SHP77 treated with DMSO at 0.1 percent for 48 hours (cell line): ENCODE data around the gene CASQ2.

ENCODE experiments used
- DNase-seq: peaks from one replicate; lab custom pipeline; 2025; lab: John Stamatoyannopoulos, UW

The CASQ2 gene

DNA sequence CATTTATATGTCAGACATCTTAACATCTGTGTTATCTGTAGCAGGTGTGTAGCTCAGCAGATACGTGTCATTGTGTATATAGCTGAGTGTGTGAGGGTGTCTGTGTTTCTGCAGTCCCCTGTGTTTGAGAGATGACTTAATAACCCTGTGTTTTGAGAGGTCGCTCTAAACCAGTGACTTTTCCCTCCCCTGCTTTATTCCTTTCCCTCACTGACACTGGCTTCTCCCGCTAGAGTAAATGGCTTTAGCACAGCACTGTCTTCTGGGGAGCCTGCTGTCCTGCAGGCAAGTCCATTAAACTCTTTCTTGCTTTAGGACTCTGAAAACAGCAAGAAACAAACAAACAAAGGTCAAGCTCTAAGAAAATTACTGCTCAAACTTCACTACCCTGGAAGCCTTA is 73.7 kb downstream of the CASQ2 start:
- no peak for DNase-seq

DNA sequence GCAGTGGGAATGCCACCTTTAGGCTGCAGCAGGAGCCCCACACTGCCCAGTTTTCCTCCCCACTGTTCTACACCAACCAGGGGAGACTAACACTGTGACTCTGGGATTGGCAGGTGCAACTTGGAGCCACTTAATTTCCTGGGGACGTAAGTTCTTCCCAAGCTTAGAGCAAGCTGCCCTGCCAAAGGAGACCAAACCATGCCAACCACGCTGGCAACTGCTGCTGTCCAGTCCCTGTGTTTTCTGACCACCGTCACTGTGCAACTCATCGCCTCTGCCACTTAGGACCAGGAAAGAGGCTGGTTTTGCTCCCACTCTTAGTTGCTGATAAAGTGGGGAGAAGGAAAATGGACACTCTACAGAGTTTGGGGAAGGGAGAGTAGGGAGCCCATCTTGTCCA is 76.3 kb downstream of the CASQ2 start:
- no peak for DNase-seq

DNA sequence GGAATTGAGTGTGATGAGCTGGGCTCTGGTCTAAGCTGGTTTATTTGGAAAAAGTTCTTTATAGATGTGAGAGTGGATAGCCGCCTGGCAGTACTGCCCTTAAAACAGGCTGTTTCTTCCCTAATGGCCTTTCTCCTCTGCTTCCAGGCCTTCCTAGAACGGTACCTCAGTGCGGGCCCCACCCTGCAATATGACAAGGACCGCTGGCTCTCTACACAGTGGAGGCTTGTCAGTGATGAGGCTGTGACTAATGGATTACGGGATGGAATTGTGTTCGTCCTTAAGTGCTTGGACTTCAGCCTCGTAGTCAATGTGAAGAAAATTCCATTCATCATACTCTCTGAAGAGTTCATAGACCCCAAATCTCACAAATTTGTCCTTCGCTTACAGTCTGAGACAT is 77.5 kb downstream of the CASQ2 start:
- DNase-seq = no peak

DNA sequence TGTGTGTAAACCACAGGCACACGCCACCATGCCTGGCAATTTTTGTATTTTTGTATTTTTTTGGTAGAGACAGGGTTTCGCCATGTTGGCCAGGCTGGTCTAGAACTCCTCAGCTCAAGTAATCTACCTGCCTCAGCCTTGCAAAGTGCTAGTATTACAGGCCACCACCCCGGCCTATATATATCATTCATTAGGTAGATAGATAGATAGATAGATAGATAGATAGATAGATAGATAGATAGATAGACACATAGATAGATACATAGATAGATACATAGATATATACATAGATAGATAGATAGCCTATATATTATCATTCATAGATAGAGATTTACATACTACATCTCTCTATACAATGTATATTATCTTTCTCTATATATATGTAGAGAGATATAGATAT is 80.8 kb downstream of the CASQ2 start:
- DNase-seq = no peak

DNA sequence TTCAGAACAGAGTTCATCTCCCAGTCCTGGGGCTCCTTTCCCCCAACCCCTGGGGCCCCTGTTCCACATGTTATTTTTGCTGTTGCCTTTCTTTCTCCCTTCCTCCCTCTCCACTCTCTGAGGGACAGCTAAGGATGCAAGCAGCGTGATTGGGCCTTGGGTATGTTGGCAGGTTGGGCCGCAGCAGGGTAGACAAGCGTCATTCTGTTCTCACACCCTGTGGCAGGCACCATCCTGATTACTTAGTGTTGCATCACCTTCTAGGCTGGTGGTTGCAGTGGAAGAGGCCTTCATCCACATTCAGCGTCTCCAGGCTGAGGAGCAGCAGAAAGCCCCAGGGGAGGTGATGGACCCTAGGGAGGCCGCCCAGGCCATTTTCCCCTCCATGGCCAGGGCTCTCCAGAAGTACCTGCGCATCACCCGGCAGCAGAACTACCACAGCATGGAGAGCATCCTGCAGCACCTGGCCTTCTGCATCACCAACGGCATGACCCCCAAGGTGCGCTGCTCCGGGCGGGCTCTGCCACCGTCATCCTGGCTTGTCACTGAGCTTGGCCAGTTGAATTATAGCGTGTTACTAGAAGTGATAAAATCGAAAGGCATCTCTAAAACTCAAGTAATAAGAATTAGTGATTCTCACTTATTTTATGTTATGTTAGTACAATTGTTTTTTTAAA is 83.3 kb downstream of the CASQ2 start:
- DNase-seq = no peak

DNA sequence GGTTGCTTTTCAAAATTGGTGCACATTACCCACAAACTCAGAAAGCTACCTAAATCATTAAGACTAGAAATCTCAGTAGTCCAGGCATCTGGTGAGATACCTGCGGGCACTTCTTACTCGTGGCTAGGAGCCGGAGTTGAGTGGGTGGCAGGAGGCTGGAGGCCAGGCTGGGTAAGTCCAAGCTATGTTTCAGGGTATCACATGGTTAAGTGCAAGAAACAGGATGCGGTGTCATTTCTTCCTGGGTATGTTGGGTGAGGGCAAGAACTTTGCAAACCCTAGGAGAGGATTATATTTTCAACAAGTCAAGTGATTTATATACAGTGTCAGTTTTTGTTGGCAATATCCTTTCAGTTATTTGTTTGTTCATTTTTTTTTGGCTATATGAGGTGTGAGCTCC is 85.7 kb downstream of the CASQ2 start:
- DNase-seq = no peak

DNA sequence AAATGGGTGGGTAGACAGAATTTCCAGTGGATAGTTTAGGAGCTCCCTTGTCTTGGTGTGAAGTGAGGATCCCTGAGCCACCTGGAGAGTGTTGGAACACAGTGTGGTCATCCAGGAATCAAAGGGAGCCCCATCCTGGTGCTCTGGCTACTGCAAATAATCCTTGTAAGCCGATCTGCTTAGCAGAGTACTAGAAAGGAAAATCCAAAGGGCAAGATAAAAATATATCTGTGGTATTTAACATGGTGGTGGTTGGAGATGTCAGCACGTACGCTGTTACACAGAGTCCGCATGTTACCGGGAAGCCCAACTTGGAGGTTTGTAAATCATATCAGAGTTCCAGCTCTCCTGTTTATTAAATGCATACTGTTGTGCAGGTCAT is 87.8 kb downstream of the CASQ2 start:
- no peak for DNase-seq

DNA sequence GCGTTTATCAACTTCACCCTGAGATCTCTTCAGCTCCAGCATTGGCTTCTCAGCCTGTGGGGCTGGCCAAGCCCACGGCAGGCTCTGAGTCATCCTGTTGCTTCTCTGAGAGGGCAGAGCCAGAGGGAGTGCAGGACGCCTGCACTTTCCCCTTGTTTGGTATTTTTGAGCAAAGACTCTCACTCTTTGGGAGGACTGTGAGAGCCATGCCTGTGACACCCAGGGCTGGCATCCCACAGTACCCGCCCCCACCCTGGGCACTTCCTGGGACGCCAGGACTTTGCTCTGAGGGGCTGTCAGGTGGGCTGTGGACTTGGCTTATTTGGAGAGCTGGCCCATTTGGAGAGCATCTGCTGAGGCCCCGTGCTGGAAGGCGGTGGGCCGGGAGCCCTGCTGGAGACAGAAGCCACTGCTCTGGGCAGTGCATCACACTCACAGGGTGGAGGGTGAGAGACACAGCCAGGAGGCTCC is 89.3 kb downstream of the CASQ2 start:
- no peak for DNase-seq

DNA sequence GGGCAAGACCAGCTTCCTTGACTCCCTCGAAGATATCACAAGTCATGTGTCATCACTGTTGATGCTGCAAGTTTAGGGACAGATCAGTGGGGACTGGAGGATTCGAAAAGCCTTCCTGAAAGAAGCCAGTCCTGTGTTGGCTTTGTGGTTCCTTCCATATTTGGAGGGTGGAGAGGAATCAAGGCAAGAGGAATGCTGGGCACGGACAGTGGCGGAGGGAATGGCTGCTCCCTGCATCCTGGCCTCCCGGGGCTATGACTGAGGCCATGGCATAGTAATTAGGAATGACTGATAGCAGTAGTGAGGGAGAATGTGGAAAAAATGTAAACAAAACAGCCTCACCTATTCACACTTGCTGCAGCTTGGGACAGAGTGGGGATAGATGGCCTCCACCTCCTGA is 90.4 kb downstream of the CASQ2 start:
- DNase-seq = no peak

DNA sequence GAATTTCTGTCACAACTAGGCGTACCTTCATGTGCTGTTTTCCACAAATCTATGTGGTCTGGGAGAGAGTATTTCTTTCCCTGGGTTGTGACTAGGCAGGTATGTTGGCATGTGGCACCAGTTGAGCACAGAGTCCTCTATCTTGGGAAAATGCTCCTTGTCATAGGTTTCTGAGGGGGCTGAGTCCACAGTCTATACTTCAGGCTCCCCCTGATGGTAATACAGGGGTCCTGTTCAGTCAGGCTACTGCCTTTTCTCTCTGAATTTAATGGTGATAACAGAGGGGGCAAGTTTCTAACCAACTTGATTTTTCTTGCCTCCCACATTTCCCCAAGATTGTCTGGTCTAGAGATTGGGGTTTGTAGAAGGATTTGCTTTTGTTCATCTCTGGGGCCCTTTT is 90.9 kb downstream of the CASQ2 start:
- no peak for DNase-seq

DNA sequence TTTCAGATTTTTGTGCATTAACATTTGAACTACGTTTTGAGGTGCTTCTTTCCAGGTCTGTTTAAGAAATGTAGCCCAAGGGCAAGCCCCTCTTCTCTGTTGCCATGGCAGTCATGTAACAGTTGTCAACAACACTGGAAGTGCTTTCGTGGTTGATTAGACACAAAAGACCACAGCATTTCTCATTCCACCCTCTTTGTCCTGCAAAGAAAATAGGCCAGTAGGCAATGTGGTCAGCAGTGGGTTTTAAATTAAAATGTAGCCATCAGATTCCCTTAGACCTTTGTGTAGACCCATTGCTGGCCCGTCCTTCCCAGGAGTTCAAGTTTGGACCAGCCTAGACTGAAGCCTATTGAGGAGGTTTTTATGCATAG is 91.3 kb downstream of the CASQ2 start:
- DNase-seq = no peak

DNA sequence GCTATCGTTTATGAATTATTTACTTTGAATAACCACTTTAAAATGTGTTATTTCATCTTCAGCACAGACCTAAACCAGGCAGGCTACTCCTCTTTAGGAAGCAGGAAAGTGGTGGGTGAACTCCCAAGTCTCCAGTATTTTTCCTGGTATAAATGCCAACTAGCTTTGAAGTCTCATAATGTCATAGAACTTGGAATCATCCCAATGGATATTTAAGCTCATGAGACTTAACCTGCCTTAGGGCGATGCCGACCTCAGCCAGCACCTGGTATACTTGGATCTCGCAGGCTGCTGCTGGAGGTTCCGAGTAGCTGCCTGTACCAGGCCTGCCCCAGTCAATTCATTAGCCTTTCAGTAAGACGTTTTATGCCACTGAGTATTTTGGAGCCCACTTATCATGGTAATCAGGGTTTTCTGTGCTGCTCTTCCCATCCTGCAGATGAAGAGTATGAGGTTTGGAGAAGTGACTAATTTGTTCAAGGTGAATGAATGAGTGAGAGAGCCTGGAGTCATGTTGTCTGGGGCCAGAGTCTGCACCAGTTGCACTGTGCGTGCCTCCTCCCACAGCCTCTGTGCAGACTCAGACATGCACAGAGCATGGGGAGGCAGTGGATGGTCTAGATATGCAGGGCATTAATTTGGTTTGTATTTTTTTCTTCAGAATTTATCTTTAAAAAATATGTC is 91.9 kb downstream of the CASQ2 start:
- DNase-seq = no peak

DNA sequence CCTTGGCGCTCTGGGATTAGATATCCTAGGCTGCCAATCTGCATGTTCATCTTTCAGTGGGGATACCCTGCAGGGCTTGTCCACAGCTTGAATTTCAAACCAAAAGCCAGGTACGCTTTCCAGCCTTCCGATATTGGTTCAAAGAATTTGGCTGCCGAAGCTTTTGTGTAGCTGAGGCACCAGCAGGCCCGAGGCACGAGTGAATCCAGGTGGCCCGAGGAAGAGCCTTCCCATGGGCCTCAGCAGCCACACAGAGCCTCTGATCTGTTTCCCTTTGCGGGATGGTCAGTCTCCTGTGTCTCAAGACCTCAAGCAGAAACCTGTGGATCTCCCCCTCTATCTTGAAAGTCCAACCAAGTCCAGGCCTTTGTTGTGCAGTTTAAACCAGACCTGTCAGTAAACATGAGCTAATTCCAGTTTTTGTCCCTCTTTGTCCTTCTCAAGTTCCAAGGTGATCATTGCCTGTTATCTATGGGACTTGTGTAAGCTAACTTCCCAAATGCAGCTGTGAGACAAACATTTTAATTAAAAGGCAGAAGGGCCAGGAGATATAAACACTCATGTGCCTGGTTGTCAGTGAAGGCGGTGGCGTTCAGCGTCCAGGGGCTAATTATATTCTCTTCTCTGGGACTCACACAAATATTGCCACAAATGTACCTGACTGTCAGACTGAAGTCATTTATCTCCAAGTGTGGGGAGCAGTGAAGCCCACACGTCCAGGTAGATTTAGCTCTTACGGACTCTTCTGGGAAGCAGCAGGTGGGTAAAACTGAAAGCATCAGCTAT is 96.1 kb downstream of the CASQ2 start:
- DNase-seq = no peak

DNA sequence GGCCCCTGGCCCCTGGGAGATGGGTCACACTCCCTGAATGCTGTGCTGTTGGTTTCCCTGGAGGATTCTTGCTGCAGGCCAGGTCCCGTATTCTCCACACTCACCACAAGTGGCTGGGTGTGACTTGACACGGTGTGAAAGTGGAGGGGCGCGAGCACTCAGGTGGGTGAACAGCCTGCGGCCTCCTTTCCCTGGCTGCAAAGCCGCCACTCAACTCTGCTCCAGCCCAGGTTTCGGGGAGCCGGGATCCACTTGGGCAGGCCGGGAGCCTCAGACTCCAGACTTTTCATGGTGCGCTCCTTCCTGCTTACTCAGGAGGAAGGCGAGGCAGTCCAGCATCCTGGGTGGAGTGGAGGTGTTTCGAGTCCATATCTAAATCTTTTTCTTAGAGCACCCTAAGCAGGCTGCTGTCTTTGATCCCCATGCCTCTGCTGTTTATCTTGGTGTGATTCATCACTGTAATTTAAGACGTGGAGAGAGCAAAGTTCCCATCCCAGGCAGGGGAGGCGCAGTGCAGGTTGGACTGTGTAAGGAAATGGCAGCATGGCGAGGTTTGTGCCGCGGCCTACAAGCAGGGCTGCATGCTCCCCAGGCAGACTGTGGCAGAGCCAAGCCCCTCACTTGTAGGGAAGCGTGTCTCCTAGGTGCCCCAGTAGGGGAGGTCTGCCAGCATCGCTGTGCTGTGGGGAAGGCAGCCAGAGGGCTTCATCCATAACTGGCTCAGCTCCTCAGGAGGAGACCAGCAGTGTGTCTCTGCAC is 97.2 kb downstream of the CASQ2 start:
- peak; percentile 22 for DNase-seq

DNA sequence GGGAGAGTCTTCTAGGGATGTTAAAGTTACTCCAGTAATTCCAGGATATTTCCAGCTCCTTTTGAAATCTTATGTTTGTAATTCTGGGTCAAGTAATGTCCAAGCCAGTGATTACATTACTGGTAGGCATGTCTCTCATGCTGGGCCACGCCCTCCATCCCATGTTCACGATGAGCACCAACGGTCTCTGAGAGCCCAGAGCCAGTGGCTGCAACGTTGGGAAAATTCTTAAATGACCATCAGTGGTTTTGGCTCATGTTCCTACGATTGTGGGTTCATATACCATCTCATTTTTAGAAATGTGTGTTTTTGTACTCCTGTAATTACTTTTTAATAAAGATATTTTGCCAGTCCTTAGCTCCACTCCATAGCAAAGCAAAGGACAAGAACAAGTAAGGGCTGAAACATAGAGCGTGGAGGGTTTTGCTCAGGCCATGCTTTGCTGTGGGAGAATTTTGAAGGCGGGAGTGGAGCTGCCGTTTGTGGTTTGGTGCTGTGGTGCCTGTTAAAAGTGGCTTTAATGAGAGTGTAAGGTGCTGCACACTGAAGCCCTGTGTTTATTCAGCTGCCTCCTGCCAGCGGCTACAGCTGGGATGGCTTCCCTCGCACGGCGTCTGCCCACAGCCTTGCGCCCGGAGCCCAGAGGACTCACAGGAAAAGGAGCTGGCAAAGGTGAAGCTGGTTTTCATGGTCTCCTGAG is 97.9 kb downstream of the CASQ2 start:
- DNase-seq = peak; percentile 90

DNA sequence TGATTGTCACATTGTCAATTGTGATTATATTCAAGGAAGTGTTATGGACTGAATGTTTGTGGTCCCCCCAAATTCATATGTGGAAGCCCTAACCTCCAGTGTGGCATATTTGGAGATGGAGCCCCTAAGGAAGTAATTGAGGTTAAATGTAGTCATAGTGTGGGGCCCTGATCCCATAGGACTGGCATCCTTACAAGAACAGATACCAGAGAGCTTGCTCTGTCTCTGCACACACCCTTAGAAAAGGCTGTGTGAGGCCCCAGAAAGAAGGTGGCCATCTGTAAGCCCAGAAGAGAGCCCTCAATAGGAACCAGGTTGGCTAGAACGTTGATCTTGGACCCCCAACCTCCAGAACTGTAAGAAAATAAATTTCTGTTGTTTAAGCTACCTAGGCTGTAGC is 98.6 kb downstream of the CASQ2 start:
- no peak for DNase-seq

DNA sequence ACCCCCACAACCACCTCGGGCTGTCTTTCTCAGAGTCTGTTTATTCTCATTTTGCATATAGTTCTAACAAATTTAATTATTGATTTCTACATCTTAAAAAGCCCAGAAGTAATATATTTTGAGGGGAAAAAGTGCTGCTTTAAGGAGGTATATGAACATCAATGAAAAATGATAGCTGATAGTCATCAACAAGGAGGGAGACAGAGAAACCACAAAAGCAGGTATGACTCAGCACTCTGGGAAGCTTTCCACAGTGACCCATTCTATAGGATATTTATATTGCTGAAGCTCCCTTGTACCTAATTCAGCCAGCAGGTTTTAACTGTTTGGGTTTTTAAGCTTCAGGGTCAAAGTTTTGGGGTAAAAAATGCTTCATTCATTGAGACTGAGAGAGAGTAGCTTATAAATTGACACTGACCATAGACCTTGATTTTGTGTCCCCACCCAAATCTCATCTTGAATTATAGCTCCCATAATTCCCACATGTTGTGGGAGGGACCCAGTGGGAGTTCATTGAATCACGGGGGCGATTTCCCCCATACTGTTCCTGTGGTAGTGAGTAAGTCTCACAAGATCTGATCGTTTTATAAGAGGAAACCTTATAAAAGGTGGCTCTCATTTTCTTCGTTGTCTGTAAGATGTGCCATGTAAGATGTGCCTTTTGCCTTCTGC is 99.4 kb downstream of the CASQ2 start:
- no peak for DNase-seq

DNA sequence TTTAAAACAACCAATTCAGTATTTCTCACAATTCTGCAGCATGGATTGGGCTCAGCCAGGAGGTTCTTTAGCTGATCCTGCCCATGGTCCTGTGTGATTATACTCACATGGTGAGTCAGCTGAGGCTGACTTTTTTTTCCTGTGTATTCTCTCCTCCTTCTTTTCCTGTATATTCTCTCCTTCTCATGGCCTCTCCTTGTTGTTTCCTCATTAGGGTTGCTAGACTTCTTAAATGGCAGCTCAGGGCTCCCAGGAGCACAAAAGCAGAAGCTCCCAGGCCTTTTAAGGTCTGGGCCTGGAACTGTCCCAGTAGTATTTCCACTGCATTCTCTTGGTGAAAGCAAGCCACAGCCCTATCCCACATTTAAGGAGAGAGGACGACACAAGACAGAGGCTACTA is 99.9 kb downstream of the CASQ2 start:
- DNase-seq = no peak

DNA sequence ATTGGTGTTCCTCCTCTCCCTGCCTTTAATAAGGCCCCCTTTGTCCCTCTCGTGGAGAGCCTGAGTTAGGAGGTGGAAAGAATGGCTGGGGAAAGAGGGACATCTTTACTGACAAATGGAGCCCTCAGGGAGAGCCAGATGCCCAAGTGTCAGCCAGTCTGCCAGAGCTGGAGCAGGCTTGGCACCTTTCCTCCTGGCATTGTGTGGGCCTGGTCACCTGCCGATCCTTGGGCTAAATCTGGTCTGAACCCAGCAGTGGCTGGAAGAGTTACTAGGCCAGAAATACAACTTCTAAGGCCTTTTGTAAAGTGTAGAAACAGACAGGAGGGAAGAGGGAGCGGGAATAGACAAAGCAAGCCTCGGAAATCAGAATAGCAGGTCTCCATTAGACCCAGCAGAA is 101.8 kb downstream of the CASQ2 start:
- no peak for DNase-seq

DNA sequence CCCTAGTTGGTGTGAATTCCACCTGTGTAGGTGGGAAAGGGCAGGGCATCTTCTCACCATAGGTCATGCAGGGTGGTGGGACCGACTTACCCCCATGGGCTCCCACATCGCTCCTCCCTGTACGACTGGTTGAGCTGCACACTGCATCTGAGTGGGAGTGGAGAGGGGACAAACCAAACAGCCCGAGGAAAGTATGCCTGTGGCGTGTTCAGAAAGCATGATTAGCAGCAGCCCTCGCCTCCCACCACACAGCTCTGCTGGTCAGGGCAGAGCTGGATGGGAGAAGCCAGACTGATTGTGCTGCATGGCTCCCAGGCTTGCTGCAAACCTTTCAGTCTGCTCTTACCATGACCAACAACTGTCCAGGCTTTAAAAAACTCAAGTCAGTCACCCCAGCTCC is 102.3 kb downstream of the CASQ2 start:
- DNase-seq = no peak
